ENCODE data around the gene HEPN1. TPM values are rescaled to one million over a fixed set of nuclear protein-coding genes. Genes with fewer than 3 reads are reported as not detected.

Gene HEPN1
- total RNA-seq, 1 experiment from 2014 or later: not detected

GRCh38 chr11:124892146-124892545 is 26.9 kb upstream of the HEPN1 start:
- no TSS peak for BruUV-seq (replicated peaks)
- Histone ChIP-seq H3K27me3 (replicated peaks; ENCODE audit: insufficient read depth, low read depth, low read length, poor library complexity) (peaks cover 20% of the 10 kb centered on the region), H3K36me3 (ENCODE audit: insufficient read depth, low read length, poor library complexity, severe bottlenecking) (no peaks in the 10 kb centered on the region), H3K4me3 (ENCODE audit: low read depth, low read length, poor library complexity, severe bottlenecking) (no peak overlapping the region), H3K9me3 (ENCODE audit: low read depth, low read length, poor library complexity, severe bottlenecking) (no peaks in the 10 kb centered on the region), H3K4me1 (ENCODE audit: insufficient read depth, low read length, poor library complexity, severe bottlenecking) (no peaks in the 10 kb centered on the region), H3K27ac (ENCODE audit: low read depth, low read length, poor library complexity, severe bottlenecking) (no peak overlapping the region)
- TF ChIP-seq CTCF (conservative IDR thresholded peaks at IDR 0.05; ENCODE audit: low read depth, low read length) (no peak), EZH2 (IDR thresholded peaks at IDR 0.05; ENCODE audit: borderline replicate concordance, low read depth, low read length, poor library complexity, severe bottlenecking) (no peak)
- POLR2A ChIA-PET (ENCODE audit: low non-redundant PET): no interaction called here
- DNase-seq (ENCODE audit: low spot score): no peak
- CTCF ChIA-PET: no interaction called here
- intact Hi-C loops (cut with micrococcal nuclease; ENCODE audit: unreplicated experiment): no loop called here

DNA sequence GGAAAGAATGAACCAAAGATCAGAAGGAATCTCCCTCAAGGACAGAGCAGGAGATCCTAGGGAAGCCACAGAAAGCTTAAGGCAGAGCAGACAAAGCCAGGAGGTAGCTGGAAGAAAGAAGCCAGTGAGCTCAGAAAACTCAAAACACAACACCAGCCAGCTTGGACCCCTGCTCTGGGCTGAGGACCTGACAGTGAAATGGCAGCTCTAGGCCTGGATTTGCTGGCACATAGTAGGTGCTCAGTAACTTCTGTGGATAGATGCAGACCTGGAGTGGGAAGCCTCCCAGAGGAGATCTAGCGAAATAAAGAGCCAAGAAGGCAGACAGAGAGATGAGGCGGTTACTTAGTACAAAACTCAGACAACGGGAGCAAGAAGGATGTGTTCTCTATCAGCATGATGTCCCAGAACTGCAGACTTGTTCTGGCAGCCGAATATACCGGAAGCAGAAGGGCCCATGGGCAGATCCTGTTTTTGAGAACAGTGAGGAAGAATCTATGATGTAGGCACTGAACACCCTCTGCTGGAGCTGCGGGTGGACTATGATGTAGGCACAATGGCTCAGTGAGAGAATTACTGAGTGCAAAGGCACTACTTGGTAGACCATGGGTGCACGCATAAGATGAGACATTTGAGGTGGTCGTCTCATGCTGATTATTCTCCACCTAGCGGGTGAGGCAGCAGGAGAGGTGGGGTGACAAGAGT is 26.1 kb upstream of the HEPN1 start:
- Histone ChIP-seq H3K27me3 (replicated peaks; ENCODE audit: insufficient read depth, low read depth, low read length, poor library complexity) (peaks cover 18% of the 10 kb centered on the region), H3K9me3 (ENCODE audit: low read depth, low read length, poor library complexity, severe bottlenecking) (no peaks in the 10 kb centered on the region), H3K4me1 (ENCODE audit: insufficient read depth, low read length, poor library complexity, severe bottlenecking) (no peaks in the 10 kb centered on the region), H3K36me3 (ENCODE audit: insufficient read depth, low read length, poor library complexity, severe bottlenecking) (no peaks in the 10 kb centered on the region), H3K4me3 (ENCODE audit: low read depth, low read length, poor library complexity, severe bottlenecking) (no peak overlapping the region), H3K27ac (ENCODE audit: low read depth, low read length, poor library complexity, severe bottlenecking) (no peak overlapping the region)
- no peak for DNase-seq (ENCODE audit: low spot score)
- ChIA-PET POLR2A (ENCODE audit: low non-redundant PET) (no interaction called here), CTCF (no interaction called here)
- no TSS peak for BruUV-seq (replicated peaks)
- intact Hi-C loops (cut with micrococcal nuclease; ENCODE audit: unreplicated experiment): no loop called here
- TF ChIP-seq EZH2 (IDR thresholded peaks at IDR 0.05; ENCODE audit: borderline replicate concordance, low read depth, low read length, poor library complexity, severe bottlenecking) (no peak), CTCF (conservative IDR thresholded peaks at IDR 0.05; ENCODE audit: low read depth, low read length) (no peak)

DNA sequence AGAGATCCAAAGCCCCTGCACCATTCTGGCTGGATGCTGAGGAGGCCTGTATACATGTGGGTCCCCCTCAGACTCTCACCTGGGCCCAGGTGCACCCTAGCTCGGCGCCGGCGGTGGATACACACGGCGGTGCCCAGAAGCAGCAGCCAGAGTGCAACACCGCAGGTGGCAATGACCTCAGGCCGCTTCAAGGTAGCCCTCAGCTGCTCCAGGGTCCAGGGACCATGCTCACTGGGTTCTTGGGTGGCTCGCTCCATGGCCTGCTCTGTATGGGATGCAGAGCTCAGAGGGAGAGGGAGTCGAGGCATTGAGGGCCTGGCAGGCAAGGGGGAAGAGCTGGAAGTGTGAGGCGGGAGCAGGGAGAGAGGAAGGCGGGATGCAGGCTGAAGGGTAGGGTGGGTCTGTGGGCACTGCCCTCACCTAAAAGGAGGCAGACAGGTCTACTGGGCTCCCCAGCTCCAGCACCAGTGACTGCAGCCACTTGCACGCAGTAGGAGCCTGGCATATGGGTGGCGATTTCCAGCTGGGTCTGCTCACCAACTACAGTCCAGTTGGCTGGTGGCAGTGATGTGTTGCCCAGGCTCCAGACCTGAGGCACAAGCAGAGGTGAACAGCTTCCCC is 25.2 kb upstream of the HEPN1 start:
- Histone ChIP-seq H3K4me1 (ENCODE audit: insufficient read depth, low read length, poor library complexity, severe bottlenecking) (no peaks in the 10 kb centered on the region), H3K4me3 (ENCODE audit: low read depth, low read length, poor library complexity, severe bottlenecking) (no peak overlapping the region), H3K27ac (ENCODE audit: low read depth, low read length, poor library complexity, severe bottlenecking) (no peak overlapping the region), H3K27me3 (replicated peaks; ENCODE audit: insufficient read depth, low read depth, low read length, poor library complexity) (peaks cover 8% of the 10 kb centered on the region), H3K36me3 (ENCODE audit: insufficient read depth, low read length, poor library complexity, severe bottlenecking) (no peaks in the 10 kb centered on the region), H3K9me3 (ENCODE audit: low read depth, low read length, poor library complexity, severe bottlenecking) (no peaks in the 10 kb centered on the region)
- ChIA-PET POLR2A (ENCODE audit: low non-redundant PET) (no interaction called here), CTCF (no interaction called here)
- intact Hi-C loops (cut with micrococcal nuclease; ENCODE audit: unreplicated experiment): no loop called here
- TF ChIP-seq EZH2 (IDR thresholded peaks at IDR 0.05; ENCODE audit: borderline replicate concordance, low read depth, low read length, poor library complexity, severe bottlenecking) (no peak), CTCF (conservative IDR thresholded peaks at IDR 0.05; ENCODE audit: low read depth, low read length) (no peak)
- no peak for DNase-seq (ENCODE audit: low spot score)
- BruUV-seq (replicated peaks): no TSS peak

Measured in A673 (cell line).